Breast epithelium (tissue), 3 donors: ENCODE measurements around the gene NFIX.

Experiments
- CTCF ChIP-seq, 3 donors: fragments of 450-650 bp; IDR thresholded peaks; one replicate each; pipeline ENCODE4 v1.5.1; 2016 to 2017; ENCODE audit warnings: antibody characterized with exemption in 3 of 3, mild to moderate bottlenecking in 3 of 3, moderate library complexity in 3 of 3
- POLR2A ChIP-seq: fragments of 450-650 bp; IDR thresholded peaks from one replicate; pipeline ENCODE4 v1.6.1; 2016; ENCODE audit warnings: antibody characterized with exemption, mild to moderate bottlenecking, moderate library complexity
- POLR2AphosphoS5 ChIP-seq, 3 donors: sonication (generic); formaldehyde crosslinking; IDR thresholded peaks; one replicate each; pipeline ENCODE4 v1.6.1; 2017; ENCODE audit warnings: antibody characterized with exemption in 3 of 3

DNA sequence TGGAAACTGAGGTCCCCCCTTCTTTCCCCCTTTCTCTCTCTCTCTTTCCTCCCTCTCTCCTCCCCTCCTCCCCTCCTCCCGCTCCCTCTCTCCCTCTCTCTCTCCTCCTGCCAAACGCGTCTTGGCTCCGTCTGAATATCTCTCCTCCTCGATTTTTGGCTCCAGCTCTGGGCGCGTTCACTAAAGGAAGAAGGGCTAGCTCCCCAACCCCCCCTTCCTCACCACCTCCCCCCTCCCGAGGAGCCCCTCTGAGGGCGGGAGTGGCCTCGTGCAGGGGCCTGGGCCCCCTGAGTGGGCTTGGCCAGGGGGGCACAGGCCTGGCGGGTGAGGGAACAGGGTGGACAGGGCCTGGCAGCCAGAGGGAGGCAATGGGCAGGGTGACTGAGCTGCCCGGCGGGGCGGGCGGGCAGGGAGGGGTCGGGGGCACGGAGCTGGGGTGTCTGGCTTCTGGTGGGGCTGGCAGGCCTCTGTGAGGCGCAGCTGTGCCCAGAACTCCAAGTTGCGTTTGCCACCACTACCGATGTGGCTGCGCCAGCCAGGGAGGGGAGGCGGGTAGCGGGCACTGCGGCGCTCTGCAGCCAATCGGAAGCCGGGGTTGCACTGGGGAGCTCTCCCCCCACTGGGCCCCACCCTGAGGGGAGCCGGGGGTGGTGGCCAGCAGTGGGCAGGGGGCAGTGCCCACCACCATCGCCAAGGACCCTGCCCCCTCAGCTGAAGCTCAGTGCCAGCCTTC is 7.1 kb downstream of the NFIX start:
- TF ChIP-seq CTCF (IDR thresholded peaks at IDR 0.05) (no peak), POLR2A (no peak), POLR2AphosphoS5 (IDR thresholded peaks at IDR 0.05) (peak in 2 of 3 donors; percentile 15 to 39)
